ENCODE results near the gene PTPRN2.

Gene PTPRN2

DNA sequence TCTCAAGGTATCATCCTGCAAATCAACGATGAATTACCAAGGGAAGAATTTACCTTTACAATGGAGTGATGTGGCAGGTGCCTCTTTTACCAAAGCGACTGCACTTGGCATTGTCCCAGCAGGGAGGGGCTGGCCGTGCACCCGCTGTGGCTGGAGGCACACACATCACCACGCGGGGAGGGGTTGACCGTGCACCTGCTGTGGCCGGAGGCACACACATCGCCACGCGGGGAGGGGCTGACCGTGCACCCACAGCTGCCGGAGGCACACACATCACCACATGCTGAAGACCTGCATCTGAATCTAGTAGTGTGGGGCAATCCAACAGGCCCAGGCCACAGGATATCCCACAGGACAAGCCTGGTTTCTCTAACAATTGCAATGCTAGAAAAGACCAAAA, 757.3 kb downstream of the PTPRN2 start:
- DNase-seq = peak; percentile 72

DNA sequence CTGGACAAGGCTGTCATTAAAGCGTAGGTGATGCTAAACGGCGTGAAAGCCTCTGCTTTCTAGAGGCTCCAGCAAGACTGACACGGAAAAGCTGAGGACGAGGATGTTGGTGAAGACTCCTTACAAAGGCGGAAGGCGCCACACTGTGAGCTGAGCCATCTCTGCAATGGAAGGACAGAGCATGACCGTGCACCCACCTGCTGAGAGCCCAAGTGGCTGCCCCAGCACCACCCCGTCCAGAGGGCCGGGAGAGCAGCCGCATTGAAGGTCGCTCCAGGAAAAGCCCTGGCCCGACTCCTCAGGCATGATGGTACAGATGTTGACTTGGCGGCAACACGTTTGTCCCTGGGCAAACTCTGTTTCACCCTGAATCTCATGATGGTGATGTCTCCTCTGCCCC, 758.1 kb downstream of the PTPRN2 start:
- no peak for DNase-seq

DNA sequence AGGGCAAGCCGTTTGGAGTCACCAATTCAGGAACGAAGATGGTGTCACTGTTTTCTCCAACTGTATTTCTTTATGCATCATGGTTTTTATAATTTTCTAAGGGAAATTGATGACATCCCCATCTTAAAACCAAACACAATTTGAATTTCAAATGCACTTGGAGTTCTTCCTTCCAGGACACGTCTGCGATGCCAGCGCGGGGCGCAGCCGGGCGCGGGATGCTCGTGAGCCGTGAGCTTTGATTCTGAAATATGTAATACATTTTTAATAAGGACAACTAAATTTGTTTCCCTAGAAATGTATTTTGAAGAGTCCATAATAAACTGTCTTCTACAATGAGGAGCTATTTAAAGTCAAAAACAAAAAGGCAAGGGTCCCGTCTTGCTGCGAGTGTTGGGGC, 758.7 kb downstream of the PTPRN2 start:
- DNase-seq = no peak

DNA sequence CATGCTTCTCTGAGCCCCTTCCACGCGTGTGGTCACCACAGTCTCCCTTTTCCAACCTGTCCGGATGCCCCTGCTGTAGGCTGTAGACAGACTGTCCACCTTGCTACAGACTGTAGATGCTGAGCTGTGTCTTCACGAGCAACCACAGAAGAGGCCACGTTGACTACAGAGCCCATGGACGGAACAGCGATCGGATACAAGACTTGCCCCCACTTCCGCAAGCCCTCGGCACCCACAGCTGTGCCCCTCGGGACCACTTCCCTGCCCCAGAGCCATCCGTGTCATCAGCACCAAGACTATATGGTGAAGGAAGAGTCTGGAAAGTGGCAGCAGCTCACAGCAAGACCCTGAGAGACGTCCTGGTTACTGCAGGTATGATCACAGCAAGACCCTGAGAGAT, 759.4 kb downstream of the PTPRN2 start:
- no peak for DNase-seq

DNA sequence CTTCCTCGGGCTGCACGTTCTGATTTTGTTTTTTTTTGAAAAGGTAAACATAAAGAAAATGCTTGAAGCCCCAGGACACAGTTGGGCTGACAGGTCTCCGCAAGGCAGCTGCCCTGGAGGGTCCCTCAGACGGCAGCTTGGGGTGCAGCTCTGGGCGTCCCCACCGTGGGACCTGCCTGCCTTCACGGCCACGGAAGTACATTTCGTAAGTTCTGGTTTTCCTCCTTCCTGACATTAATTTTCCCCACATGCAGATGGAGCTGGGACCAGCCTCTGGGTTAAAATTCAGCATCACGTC, 759.8 kb downstream of the PTPRN2 start:
- no peak for DNase-seq

DNA sequence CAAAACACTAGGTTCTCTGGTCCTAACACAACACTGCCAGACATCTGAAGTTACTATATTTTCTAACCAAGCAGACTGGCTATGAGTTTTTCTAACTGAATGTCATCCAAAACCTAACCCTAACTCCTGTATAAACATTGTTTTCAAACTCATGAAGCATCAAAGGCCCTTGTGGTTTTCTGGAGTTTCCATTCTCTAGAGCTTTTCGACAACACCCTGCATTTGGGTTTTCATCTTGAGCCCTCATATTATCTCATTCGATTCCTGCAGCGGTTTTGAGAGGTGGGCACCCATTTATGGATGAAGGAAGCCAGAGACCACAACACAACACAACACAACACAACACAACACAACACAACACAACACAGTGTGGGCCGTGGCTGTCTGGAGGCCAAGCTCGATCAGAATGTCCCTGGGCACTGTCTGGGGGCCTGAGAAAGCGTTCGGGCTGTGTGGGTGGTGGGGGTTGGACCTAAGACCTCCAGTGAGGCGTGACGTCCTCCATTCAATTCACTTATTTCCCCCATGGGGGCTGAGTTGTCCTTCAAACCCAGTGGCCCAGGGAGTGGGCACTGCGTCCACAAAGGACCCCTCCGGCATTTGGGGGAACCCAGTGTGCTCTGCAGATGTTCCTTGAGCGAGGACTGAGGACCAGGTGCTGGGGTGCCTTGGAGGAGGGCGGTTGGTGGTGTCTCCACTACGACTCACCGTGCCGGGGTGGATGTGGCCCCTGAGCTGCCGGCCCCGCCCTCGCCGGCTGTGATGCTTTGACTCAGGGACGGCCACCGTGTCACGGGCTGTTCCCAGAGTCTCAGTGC, 760.4 kb downstream of the PTPRN2 start:
- DNase-seq = no peak

DNA sequence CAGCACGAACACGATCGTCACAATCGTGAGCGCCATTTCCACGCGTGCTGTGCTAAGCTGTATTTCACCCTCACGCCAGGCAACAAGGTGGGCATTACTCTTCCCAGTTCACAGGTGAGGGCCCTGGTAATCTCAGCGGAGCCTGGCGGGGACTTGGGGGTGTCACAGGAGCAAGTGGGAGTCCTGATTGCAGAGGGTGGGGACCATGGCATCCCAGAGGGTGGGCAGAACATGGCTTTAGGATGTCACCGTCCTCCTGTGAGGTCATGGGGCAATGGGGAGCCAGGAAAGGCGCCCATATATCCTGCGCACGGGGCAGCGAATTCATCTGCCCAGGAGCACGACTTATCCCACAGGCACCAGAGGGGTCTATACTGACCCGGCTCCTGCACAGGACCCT, 761.1 kb downstream of the PTPRN2 start:
- DNase-seq = no peak

DNA sequence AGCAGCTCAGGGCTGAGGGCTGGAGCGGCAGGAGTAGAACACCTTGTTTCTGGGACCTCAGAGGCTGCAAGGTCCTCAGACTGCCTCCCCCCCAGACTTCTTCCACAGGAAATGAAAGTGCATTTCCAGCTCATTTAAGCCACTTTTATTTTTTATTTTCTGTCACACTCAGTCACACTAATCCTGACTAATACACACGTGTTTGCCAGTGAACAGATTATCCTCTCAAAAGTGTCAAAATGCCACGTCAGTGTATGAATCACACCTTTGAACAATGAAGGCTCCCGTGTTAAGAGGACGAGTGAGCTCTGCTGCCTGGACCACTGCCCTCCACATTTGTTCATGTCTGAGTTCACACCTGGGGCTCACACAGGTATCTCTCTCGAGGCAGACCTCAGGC, 762.3 kb downstream of the PTPRN2 start:
- no peak for DNase-seq

DNA sequence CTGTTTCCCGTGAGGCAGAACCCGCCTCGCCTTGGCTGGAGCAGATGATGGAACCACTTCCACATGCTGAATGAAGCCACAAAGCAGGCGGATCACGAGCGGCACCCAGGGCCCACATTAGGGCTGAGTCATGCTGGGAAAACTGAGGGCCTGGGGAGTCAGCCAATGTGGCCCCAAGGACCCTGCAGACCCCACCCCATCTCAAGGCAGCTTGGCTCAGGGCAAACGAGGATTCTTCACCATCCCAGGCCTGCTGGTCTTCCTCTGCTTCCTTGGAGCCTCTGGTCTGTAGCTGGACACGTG, 762.9 kb downstream of the PTPRN2 start:
- no peak for DNase-seq

DNA sequence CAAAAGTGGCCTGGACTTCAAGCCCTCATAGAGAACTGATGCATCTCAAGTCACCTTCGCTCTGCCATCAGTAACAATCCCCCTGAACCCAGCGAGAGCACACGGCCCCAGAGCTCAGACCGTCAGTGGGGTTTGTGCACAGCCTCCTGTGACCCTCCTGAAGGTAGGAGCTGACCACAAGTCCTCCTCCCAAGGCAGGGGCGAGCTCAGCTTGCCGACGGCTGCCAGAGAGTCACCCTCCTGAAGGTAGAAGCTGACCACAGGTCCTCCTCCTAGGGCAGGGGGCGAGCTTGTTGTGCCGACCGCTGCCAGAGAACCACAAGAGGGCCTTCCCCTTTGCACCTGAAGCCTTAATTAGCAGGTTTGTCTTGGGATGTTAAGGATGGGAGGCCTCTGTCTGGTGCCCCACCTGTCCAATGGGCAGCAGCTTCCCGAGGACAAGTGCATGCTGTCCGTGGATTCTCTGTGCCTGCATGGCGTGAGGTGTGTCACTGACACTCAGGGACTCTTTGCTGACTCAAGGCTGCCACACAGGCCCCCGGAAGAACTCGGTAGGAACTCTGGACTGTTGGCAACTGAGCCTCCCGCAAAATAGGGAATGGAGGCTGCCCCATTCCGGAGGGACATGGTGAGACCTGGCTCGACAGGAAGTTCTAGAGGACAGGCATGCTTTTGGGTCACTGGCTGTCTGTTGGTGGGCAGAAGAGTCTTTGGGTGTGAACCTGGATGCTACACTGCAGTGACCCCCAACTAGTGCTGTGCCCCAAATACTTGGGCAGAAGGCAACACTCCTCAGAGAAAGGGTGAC, 763.4 kb downstream of the PTPRN2 start:
- DNase-seq = no peak

DNA sequence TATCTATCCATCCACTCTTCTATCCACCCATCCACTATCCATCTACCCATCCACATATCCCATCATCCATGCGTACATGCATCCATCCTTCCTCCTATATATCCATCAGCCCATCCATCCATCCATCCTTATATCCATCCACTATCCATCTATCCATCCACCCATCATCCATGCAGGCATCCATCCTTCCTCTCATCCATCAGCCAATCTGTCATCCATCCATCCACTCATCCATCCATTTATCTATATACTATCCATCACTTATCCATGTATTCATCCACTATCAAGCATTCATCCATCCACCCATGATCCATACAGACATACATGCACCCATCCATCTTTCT, 765.0 kb downstream of the PTPRN2 start:
- DNase-seq = no peak

DNA sequence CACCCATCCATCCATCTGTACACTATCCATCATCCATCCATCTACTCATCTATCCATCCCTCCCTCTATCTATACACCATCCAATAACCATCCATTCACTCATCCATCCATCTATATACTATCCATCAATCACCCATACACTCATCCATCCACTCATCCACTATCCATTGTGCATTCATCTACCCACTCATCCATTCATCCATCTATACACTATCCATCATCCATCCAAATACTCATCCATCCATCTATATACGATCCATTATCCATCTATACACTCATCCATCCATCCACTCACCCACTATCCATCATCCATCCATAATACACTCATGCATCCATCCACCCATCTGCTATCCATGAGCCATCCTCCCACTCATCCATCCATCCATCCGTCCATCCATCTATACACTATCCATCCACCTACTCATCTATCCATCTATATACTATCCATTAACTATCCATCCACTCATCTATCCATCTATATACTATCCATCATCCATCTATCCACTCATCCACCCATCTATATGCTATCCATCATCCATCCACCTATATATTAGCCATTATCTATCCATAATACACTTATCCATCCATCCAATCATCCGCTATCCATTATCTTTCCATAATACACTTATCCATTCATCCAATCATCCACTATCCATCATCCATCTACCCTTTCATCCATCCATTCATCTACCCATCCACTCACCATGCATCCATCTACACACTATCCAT, 765.5 kb downstream of the PTPRN2 start:
- DNase-seq = no peak

DNA sequence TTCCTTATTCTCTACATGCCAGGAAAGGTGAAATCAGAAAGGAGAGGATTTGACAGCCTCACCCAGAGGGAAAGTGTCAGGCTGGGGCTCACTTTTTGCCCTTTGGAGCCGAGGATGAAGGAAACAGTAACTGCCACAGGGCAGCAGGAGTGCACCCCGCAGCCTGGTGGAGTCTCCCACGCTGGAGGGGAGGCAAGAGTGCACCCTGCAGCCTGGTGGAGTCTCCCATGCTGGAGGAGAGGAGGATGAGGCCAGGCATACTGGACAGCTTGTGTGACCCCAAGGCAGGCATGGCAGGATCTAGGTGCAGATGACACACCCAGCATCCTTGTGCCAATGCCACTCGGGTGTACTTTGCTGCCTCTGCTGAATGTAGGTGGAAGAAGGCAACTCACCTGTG, 766.8 kb downstream of the PTPRN2 start:
- DNase-seq = no peak

DNA sequence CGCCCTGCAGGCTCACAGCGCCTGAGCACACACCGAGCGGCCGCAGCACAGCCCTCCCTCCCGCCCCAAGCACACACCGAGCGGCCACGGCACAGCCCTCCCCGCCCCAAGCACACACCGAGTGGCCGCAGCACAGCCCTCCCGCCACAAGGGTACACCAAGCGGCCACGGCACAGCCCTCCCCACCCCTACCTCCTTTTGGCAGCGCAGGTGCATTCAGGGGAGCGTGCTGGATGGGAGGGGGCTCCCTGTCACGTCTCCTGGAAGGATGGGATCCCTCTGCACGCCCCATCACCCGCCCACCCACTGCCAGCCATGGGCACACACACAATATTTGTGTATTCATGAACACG, 768.2 kb downstream of the PTPRN2 start:
- no peak for DNase-seq

DNA sequence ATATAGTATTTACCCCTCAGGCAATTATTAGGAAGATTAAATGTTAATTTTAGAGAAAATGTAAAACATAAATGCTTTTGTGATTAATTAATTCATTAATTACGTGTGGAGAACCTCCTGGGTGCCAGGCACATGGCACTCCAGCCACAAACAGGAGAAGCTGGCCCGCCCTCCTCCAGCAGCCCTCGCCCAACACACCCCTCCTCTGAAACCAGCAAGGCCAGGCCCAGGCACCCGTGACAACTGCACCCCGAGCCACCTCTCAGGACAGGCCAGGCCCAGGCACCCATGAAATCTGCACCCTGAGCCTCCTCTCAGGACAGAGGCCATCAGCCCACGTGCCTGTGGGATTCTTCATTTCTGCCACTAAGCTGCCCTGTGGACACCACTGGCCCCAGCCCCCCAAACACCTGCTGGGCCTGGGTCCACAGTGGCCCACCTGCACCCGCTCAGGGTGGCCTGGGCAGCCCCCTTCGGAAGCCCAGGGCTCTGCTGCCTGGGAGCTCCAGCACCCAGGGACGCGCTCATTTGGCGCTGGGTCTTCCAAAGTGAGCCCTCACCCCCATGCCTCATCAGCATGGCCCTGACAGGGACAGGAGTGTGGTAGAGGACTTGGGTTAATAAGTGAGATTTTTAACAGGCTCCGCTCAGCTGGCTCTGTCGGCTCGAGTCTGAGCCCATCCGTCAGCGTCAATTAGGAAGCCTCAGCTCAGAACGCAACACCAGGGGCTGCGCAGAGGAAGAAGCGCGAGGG, 768.7 kb downstream of the PTPRN2 start:
- DNase-seq = no peak

DNA sequence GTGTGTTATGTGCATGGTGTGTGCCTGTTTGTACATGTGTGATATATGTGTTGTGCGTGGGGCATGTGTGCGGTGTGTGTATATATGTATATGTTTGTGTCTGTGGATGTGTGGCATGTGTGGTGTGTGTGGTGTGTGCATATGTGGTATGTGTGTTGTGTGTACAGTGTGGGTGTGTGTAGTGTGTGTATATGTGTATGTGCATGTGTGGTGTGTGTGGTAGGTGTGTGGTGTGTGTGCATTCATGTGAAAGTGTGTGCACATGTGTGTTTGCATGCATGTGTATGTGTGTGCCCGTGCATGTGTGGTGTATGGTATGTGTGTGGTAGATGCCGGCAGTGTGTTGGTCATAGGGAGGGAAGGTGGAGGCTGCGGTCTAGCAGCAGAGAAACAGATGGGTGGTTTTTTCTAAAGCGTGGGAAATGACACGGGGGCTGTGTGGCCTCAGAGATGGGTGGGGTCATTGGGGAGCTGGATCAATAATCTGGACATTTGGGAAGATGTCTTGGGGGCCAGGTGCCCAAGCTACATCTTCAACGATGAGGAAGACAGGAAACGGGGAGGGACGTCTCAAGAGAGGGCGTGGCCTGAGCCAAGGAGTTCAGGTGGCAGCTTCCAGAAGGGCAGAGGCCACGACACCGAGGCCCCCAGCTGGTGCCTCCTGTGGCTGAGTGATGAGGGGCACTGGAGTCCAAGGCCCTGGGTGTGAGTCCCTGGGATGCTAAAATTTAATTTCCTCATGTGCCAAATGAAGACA, 769.5 kb downstream of the PTPRN2 start:
- no peak for DNase-seq

DNA sequence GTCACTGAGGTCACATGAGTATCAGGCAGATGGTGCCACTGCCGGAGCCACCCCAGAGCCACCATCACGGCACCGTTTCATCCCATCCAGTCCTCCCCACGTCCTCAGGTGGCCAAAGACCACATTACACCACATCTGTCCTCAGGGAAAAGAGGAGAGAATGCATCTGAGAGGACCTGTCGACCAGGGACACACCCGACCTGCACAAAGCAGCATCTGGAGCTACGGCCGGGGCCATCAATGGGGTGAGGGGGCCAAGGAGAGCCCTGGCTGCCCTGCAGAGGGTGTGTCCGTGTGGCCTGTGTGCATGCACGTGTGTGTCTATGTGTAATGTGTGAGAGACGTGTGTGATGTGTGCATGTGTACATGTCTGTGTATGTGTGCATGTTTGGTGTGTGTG, 770.2 kb downstream of the PTPRN2 start:
- no peak for DNase-seq

DNA sequence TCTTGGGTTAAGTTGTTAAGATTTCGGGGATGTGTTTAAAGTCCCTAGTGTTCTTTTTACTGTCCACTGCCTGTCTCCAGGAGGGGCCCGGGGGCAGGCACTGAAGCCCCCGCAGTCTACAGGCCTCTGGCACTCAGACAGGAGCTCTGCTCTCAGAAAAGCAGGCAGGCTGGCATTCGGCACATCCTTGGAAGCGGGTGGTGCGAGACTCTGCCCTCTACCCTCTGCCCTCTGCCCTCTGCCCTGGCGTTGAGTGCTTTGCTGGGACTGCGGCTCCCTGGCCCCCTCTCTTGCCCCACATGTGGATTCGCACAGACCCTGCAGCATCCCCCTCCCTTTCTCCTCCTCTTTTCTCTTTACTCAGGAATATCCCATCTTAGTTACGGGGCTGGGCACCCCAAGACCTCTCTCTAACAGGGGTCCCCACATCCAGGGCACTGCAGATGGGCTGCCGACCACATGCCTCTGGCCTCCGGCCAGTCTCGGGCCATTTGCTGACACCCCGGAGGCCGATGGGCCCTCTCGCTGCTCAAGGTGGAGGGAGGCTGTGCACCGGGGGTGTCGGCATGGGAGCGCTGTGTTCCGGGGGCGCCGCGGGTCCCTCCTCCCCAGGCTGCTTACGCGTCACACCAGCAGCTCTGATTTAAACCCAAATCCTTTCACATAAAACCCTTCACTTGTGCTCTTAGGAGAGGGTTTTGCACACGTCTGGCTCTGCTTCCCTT, 770.9 kb downstream of the PTPRN2 start:
- DNase-seq = no peak

DNA sequence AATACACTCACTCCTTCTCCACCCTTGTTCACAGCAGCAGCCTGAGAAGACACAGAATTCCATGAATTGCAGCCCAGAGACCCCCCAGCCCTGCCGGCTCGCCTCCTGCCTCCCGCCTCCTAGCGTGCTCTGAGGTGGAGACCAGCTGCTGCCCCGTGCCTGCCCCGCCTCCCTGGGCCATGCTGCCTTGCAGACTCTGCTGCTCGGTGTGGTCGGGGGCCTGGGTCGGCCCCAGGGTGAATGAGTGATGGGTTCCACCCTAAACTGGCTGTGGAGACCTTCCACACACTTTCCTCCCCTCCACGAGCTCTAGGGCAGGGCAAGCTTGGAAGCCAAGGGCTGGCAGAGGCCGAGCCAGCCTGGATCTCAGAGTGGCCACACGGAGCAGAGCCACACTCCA, 771.5 kb downstream of the PTPRN2 start:
- DNase-seq = no peak

DNA sequence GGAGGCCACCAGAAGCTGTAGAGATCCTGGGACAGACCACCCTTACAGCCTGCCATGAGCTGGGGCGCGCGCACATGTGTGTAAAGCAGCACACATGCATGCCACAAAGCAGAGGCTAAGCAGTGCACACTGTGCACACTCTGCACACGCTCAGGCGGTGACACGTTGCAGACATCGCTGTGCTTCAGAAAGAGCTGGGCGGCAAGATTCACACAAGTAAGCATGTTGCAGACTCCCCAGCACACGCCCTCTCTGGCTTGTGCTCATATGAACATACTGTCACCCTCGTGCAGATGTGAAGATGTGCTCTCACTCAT, 772.0 kb downstream of the PTPRN2 start:
- no peak for DNase-seq

DNA sequence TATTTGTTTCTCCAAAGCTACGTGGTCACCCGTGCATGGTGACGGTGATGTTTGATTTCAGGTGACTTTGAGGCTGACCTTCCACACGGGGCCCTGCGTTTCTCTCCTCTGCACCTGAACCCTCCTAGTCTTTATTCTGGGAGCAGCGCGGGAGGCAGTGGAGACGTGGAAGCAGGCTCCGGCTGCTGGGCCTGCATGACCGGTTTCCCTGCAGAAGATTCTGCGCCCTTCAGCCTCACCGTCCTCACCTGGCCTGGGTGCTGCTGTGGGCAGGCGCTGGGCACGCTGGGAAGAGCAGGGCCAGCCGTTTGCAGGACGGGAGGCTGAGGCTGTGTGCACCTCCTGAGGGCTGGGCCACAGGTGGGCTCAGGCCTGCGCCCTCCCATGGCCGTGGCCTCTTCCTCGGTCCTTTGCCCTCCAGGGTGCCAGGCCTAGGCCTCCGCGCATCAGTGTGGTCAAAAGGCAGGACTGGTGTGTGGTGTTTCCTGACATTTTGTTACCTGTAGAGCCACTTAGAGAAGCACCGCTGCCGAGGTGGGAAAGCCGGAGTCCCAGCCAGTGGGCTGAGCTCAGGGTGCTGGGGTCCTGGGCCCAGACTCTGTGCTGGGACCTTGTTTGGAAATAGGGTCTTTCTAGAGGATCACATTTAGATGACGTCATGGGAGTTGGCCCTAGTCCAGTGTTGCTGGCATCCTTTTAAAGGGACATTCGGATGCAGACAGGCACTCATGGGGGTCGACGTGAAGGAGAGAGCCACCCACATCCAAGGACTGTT, 772.5 kb downstream of the PTPRN2 start:
- no peak for DNase-seq
